A549 (cell line): ENCODE data around the gene GNB4. TPM values are rescaled to one million over a fixed set of nuclear protein-coding genes. Genes with fewer than 3 reads are reported as not detected.

Experiments used
- ATAC-seq, 2 experiments: fragments of 200-7000 bp in 1 of 2; fragments of >200 bp in 1 of 2; cut with Nextera tagmentation in 1 of 2; cut with Tn5 transposase in 1 of 2; 3 replicates each; pipeline versions ENCODE4 v1.8.0 to v1.9.1; 2018 to 2020; ENCODE audit warnings: mild to moderate bottlenecking in 1 of 2, moderate library complexity in 1 of 2
- CTCF ChIA-PET: fragments of 300-600 bp; sonication (Branson Sonifier 250); formaldehyde crosslinking; extraction: SDS; loops from one replicate; lab custom pipeline; 2021; ENCODE audit warnings: antibody characterized with exemption, inconsistent platforms; lab: Yijun Ruan, JAX
- POLR2A ChIA-PET: fragments of 350-600 bp; formaldehyde crosslinking; extraction: SDS; loops from one replicate; lab custom pipeline; 2021; ENCODE audit warnings: antibody characterized with exemption, inconsistent platforms; lab: Yijun Ruan, JAX
- DNase-seq, 2 experiments: peaks; one replicate each; pipeline versions ENCODE4 v3.0.0 to v3.0.0-alpha.2; 2011 to 2016; ENCODE audit warnings: low read depth in 1 of 2, low spot score in 1 of 2
- FAIRE-seq: peaks from 2 replicates; lab custom pipeline; 2011; peaks lifted over from hg19 to GRCh38; lab: Jason Lieb, UNC
- H3K27ac ChIP-seq, 2 experiments: fragments of >200 bp; sonication (Bioruptor Twin); formaldehyde crosslinking; 3 replicates each; pipeline ENCODE4 v1.5.1; 2016 to 2017
- H3K4me1 ChIP-seq: fragments of >200 bp; sonication (Bioruptor Twin); formaldehyde crosslinking; 3 replicates; pipeline ENCODE4 v1.6.1; 2016
- H3K4me2 ChIP-seq: fragments of >200 bp; sonication (Bioruptor Twin); formaldehyde crosslinking; 3 replicates; pipeline ENCODE4 v1.6.1; 2016
- H3K4me3 ChIP-seq: fragments of >200 bp; sonication (Bioruptor Twin); formaldehyde crosslinking; 3 replicates; pipeline ENCODE4 v1.5.1; 2016
- H3K9me3 ChIP-seq: fragments of >200 bp; sonication (Bioruptor Twin); formaldehyde crosslinking; 3 replicates; pipeline ENCODE4 v1.6.1; 2016
- BCL3 ChIP-seq: fragments of >200 bp; sonication (Bioruptor Twin); formaldehyde crosslinking; IDR thresholded peaks from 3 replicates; pipeline ENCODE4 v1.6.1; 2016
- CHD2 ChIP-seq: fragments of 150-350 bp; IDR thresholded peaks from 2 replicates; pipeline ENCODE4 v1.6.1; 2014; ENCODE audit warnings: low read length; ENCODE audit not compliant: partially characterized antibody
- CHD4 ChIP-seq: fragments of 200-600 bp; sonication (generic); IDR thresholded peaks from 2 replicates; pipeline ENCODE4 v1.6.1; 2016; ENCODE audit warnings: antibody characterized with exemption, mild to moderate bottlenecking, borderline replicate concordance
- E2F6 ChIP-seq: IDR thresholded peaks from 2 replicates; pipeline ENCODE4 v1.6.1; 2012; ENCODE audit warnings: low read depth, borderline replicate concordance
- ELK1 ChIP-seq: fragments of 150-350 bp; IDR thresholded peaks from 2 replicates; pipeline ENCODE4 v1.6.1; 2014; ENCODE audit warnings: low read depth, mild to moderate bottlenecking, low read length
- HES2 ChIP-seq: fragments of >200 bp; sonication (Bioruptor Twin); formaldehyde crosslinking; IDR thresholded peaks from 2 replicates; pipeline ENCODE4 v1.6.1; 2016
- JUN ChIP-seq, 2 experiments: fragments of >200 bp; sonication (Bioruptor Twin); formaldehyde crosslinking; IDR thresholded peaks; 2 replicates in 1 of 2; 3 replicates in 1 of 2; pipeline ENCODE4 v1.6.1; 2016 to 2017
- MAX ChIP-seq: IDR thresholded peaks from 2 replicates; pipeline ENCODE4 v1.6.1; 2012
- POLR2A ChIP-seq: IDR thresholded peaks from 2 replicates; pipeline ENCODE4 v1.6.1; 2012; ENCODE audit warnings: mild to moderate bottlenecking, low read length
- WGBS: methylation state at CpG from one replicate; pipeline ENCODE4 v1.1.6; 2017; ENCODE audit errors: missing lambda C conversion rate; 5-methylcytosine and 5-hydroxymethylcytosine counted together
- polyA plus RNA-seq, 4 experiments: library from polyadenylated mRNA; depleted of rRNA in 3 of 4; stranded (reverse); fragments of >200 nt; fragmentation: RNase III in 1 of 4; extraction: RNeasy Plus Mini Kit Qiagen cat#74134 plus additional on column Dnase treatment in 1 of 4; gene quantifications; 2 replicates in 3 of 4; 3 replicates in 1 of 4; pipeline ENCODE4 v1.2.3, GENCODE V29; 2011 to 2017
- small RNA-seq, 6 experiments: library from RNA; depleted of rRNA; stranded (forward); fragments of <200 nt; gene quantifications; one replicate each; pipeline ENCODE3, GENCODE V24; 2012

GNB4 gene
- polyA plus RNA-seq, 2 of the 4 experiments (the other 2 are of a cell fraction), result 10.9 to 22.7 TPM

GRCh38 chr3:179347345-179348194 lies 103.7 kb downstream of the GNB4 start, which contains the start of gene MFN1:
Gene MFN1, plus strand, starts transcription at chr3:179347709. Its CDS starts 1,143 bp downstream, at chr3:179348852.
- H3K4me2 ChIP-seq, result peak within 1 kb of the TSS; percentile 91
- POLR2A ChIA-PET, result no interaction called here
- ATAC-seq (peak; percentile 100), FAIRE-seq (peak; percentile 54), DNase-seq (peak; percentile 76 to 91)
- TF ChIP-seq POLR2A, result peak; percentile 69
- no peak for TF ChIP-seq HES2
- no peak for TF ChIP-seq ELK1
- TF ChIP-seq CHD2, result no peak
- TF ChIP-seq JUN (IDR thresholded peaks at IDR 0.05), result peak; percentile 29 to 53; a peak in 2 of 5 replicates
- no peak for TF ChIP-seq CHD4
- peak; percentile 66; the same call in 1 of the 3 replicates for TF ChIP-seq BCL3
- TF ChIP-seq MAX, result peak; percentile 59; the same call in 1 of the 2 replicates
- 0 out of 2 replicates have a peak, but pooled peaks have one; percentile 47 for TF ChIP-seq E2F6
- no peaks in the 10 kb centered on the region for H3K9me3 ChIP-seq
- H3K4me1 ChIP-seq, result peaks cover 11% of the 10 kb centered on the region; the same call in 2 of the 3 replicates
- CTCF ChIA-PET, result interaction anchor here (1.2 kb wide), 1 partner anchor 26 kb away, joined by 3 read pairs; no protein-coding TSS in a partner anchor
- H3K4me3 ChIP-seq, result peak within 1 kb of the TSS; percentile 82
- 1% methylated on average over 26 of the region's 63 CpGs for WGBS
- peak within 1 kb of the TSS; percentile 73 to 93 for H3K27ac ChIP-seq

Small RNAs within 50 kb of the gene (small RNA-seq; reads per million reads assigned to genes)
- 0 reads per million in 6 experiments for gene AC007620.1

Other genes with a start within 250 kb of the GNB4 start
- gene KCNMB3, start 200.4 kb downstream of the GNB4 start, polyA plus RNA-seq (2011; rRNA removed), result 2.8 and 3.3 TPM in 2 replicates
- gene KCNMB3, start 200.4 kb downstream of the GNB4 start, polyA plus RNA-seq (2017; fragmentation: RNase III; extraction: RNeasy Plus Mini Kit Qiagen cat#74134 plus additional on column Dnase treatment), result 1.3 to 1.7 TPM (median 1.4 TPM) in 3 replicates
- 19.0 and 19.8 TPM in 2 replicates for gene ZNF639, start 128.4 kb downstream of the GNB4 start, polyA plus RNA-seq (2011; rRNA removed)
- gene ZNF639, start 128.4 kb downstream of the GNB4 start, polyA plus RNA-seq (2017; fragmentation: RNase III; extraction: RNeasy Plus Mini Kit Qiagen cat#74134 plus additional on column Dnase treatment), result 18.9 to 22.0 TPM (median 21.5 TPM) in 3 replicates
- gene MFN1, start 103.8 kb downstream of the GNB4 start, polyA plus RNA-seq (2011; rRNA removed), result 36.7 and 51.2 TPM in 2 replicates
- 21.9 to 23.6 TPM (median 22.1 TPM) in 3 replicates for gene MFN1, start 103.8 kb downstream of the GNB4 start, polyA plus RNA-seq (2017; fragmentation: RNase III; extraction: RNeasy Plus Mini Kit Qiagen cat#74134 plus additional on column Dnase treatment)
- 89.7 and 116 TPM in 2 replicates for gene ACTL6A, start 111.5 kb upstream of the GNB4 start, polyA plus RNA-seq (2011; rRNA removed)
- 108 to 130 TPM (median 116 TPM) in 3 replicates for gene ACTL6A, start 111.5 kb upstream of the GNB4 start, polyA plus RNA-seq (2017; fragmentation: RNase III; extraction: RNeasy Plus Mini Kit Qiagen cat#74134 plus additional on column Dnase treatment)
- 61.3 and 79.8 TPM in 2 replicates for gene MRPL47, start 153.2 kb upstream of the GNB4 start, polyA plus RNA-seq (2011; rRNA removed)
- gene MRPL47, start 153.2 kb upstream of the GNB4 start, polyA plus RNA-seq (2017; fragmentation: RNase III; extraction: RNeasy Plus Mini Kit Qiagen cat#74134 plus additional on column Dnase treatment), result 49.2 to 51.6 TPM (median 49.7 TPM) in 3 replicates
- 37.7 and 66.1 TPM in 2 replicates for gene NDUFB5, start 153.3 kb upstream of the GNB4 start, polyA plus RNA-seq (2011; rRNA removed)
- 65.5 to 73.3 TPM (median 70.0 TPM) in 3 replicates for gene NDUFB5, start 153.3 kb upstream of the GNB4 start, polyA plus RNA-seq (2017; fragmentation: RNase III; extraction: RNeasy Plus Mini Kit Qiagen cat#74134 plus additional on column Dnase treatment)
- gene USP13, start 201.6 kb upstream of the GNB4 start, polyA plus RNA-seq (2011; rRNA removed), result 10.2 and 11.5 TPM in 2 replicates
- gene USP13, start 201.6 kb upstream of the GNB4 start, polyA plus RNA-seq (2017; fragmentation: RNase III; extraction: RNeasy Plus Mini Kit Qiagen cat#74134 plus additional on column Dnase treatment), result 7.5 to 8.7 TPM (median 7.6 TPM) in 3 replicates